ENCODE data around the gene NDUFAF2. TPM values are rescaled to one million over a fixed set of nuclear protein-coding genes. Genes with fewer than 3 reads are reported as not detected.

NDUFAF2 gene
- total and polyA plus RNA-seq, 9 donors: 24.8 to 81.7 (median 31.8) TPM

DNA sequence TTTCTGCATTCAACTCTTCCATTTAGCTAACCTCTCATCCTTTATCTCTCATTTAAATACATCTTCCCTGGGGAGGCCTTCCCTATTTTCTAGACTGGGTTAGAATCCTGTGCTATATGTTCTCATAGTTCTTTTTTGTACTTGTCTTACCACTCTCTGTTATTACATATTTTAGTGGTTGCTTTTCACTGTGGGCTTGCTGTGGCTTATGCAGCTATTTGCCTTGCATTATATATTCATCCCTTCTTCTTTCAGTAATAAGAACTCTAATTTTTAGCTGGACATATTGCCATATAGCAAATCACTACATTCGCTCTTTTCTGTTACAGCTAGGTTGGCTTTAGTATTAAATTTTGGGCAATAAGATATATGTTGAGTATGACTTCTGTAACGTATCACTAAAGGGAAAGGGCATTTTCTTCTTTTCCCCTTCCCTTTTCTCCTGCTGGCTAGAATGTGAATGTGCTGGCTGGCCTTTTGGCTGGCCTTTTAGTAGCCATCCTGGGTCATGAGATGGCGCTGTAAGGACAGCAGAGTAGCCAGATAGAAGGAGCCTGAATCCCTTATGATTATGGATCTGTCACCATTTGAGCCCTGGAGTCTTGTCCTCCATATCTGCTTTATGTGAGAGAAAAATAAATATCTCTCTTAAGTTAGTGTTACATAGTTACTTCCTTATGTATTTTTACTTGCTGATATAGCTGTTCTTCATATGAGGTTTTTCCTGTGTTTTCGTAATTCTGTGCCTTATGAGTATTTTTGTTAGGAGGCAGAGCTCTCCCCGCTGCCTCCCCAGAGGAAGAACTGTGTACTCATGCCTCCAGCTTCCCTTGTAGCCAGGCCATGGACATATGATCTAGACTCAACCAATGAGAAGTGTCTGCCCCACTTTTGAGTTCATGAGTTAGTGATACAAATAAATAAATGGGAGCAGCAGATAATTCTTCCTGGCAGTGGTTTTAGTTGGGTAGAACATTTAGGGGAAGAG is 65.8 kb downstream of the NDUFAF2 start:
- TF ChIP-seq POLR2A (IDR thresholded peaks at IDR 0.05) (no peak), EP300 (IDR thresholded peaks at IDR 0.05) (no peak)
- TF ChIP-seq, protein P1, sequence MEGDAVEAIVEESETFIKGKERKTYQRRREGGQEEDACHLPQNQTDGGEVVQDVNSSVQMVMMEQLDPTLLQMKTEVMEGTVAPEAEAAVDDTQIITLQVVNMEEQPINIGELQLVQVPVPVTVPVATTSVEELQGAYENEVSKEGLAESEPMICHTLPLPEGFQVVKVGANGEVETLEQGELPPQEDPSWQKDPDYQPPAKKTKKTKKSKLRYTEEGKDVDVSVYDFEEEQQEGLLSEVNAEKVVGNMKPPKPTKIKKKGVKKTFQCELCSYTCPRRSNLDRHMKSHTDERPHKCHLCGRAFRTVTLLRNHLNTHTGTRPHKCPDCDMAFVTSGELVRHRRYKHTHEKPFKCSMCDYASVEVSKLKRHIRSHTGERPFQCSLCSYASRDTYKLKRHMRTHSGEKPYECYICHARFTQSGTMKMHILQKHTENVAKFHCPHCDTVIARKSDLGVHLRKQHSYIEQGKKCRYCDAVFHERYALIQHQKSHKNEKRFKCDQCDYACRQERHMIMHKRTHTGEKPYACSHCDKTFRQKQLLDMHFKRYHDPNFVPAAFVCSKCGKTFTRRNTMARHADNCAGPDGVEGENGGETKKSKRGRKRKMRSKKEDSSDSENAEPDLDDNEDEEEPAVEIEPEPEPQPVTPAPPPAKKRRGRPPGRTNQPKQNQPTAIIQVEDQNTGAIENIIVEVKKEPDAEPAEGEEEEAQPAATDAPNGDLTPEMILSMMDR (IDR thresholded peaks at IDR 0.05): no peak
- Histone ChIP-seq H3K4me1 (ENCODE audit: insufficient read depth) (no peaks in the 10 kb centered on the region), H3K36me3 (no peaks in the 10 kb centered on the region), H3K27ac (no peak overlapping the region), H3K27me3 (no peaks in the 10 kb centered on the region), H3K9me3 (no peaks in the 10 kb centered on the region), H3K4me3 (no peak overlapping the region)
- 73 to 77% (median 76%) methylated on average over 5 of the region's 5 CpGs for WGBS, 3 donors
- no peak for DNase-seq
- intact Hi-C loops (cut with DNase I): no loop called here

DNA sequence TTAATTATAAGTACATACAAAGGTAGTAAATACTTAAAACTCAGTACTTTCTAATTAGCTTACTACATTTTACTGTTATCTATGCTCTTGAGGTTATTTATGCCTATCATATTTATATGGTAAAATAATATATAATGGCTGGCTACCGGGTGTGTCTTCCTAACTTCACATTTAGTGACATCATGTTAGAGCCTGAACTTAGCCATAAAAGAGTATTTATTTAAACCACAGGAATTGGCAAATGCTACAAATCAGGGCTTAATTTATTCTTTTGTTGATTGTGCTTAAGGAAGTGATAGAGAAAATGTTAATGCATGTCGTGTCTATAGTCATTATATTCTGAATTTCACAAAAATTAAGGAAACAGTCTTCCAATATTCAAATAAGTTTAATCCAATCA is 73.1 kb downstream of the NDUFAF2 start:
- no peak overlapping the region for H3K27ac ChIP-seq
- 79 to 87% (median 82%) methylated on average over 2 of the region's 2 CpGs for WGBS, 3 donors
- no peaks in the 10 kb centered on the region for H3K9me3 ChIP-seq
- H3K4me1 ChIP-seq (ENCODE audit: insufficient read depth): no peaks in the 10 kb centered on the region
- DNase-seq: no peak
- H3K27me3 ChIP-seq: no peaks in the 10 kb centered on the region
- no peak for TF ChIP-seq EP300 (IDR thresholded peaks at IDR 0.05)
- TF ChIP-seq, protein P1 (IDR thresholded peaks at IDR 0.05): no peak
- no peak for TF ChIP-seq POLR2A (IDR thresholded peaks at IDR 0.05)
- H3K4me3 ChIP-seq: no peak overlapping the region
- intact Hi-C loops (cut with DNase I): no loop called here
- H3K36me3 ChIP-seq: no peaks in the 10 kb centered on the region

DNA sequence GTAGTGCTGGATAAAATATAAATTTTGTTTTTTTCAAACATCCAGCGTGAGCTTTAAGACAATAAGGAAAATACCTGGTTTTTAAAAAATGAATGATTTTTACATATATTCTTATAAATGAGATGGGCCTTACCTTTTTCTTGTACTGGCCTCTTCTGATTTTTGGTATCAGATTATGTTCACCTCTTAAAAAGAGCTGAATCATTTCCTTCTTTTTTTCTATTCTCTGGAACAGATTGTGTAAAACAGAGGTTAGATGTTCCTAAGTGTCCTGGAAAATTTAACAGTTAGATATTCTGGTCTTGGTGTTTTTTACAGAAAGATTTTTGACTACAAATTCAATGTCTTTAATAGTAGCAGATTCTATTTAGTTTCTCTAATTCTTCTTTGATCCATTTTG is 74.6 kb downstream of the NDUFAF2 start:
- no peaks in the 10 kb centered on the region for H3K4me1 ChIP-seq (ENCODE audit: insufficient read depth)
- H3K27me3 ChIP-seq: no peaks in the 10 kb centered on the region
- no peak overlapping the region for H3K27ac ChIP-seq
- TF ChIP-seq POLR2A (IDR thresholded peaks at IDR 0.05) (no peak), EP300 (IDR thresholded peaks at IDR 0.05) (no peak)
- TF ChIP-seq, protein P1 (IDR thresholded peaks at IDR 0.05): no peak
- H3K4me3 ChIP-seq: no peak overlapping the region
- H3K36me3 ChIP-seq: no peaks in the 10 kb centered on the region
- no peak for DNase-seq
- no peaks in the 10 kb centered on the region for H3K9me3 ChIP-seq
- intact Hi-C loops (cut with DNase I): no loop called here
- WGBS, 3 donors: 91 to 98% (median 96%) methylated on average over 1 of the region's 1 CpG

DNA sequence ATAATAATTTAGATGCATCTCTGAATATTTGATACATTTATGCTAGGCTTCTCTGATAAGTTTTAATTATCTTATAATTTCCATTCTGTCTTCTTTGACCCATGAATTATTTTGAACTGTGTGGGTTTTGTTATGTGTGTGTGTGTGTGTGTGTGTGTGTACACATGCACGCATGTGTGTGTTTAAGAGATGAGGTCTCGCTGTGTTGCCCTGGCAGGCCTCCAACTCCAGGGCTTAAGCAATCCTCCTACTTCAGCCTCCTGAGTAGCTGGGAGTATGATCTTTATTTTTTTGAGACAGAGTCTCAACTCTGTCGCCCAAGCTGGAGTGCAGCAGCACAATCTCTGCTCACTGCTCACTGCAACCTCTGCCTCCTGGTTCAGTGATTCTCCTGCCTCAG is 75.4 kb downstream of the NDUFAF2 start:
- WGBS, 3 donors: 50 to 63% (median 60%) methylated on average over 3 of the region's 3 CpGs
- Histone ChIP-seq H3K27ac (no peak overlapping the region), H3K9me3 (no peaks in the 10 kb centered on the region), H3K4me3 (no peak overlapping the region), H3K4me1 (ENCODE audit: insufficient read depth) (no peaks in the 10 kb centered on the region), H3K27me3 (no peaks in the 10 kb centered on the region), H3K36me3 (no peaks in the 10 kb centered on the region)
- intact Hi-C loops (cut with DNase I): no loop called here
- no peak for DNase-seq
- TF ChIP-seq EP300 (IDR thresholded peaks at IDR 0.05) (no peak), POLR2A (IDR thresholded peaks at IDR 0.05) (no peak)
- TF ChIP-seq, protein P1 (IDR thresholded peaks at IDR 0.05): no peak
